Caco-2 (cell line): ENCODE data around the gene APOM. TPM values are rescaled to one million over a fixed set of nuclear protein-coding genes. Genes with fewer than 3 reads are reported as not detected.
A peak's percentile ranks its signal among the peaks of the same experiment; 100 is the strongest.

Experiments used
- Bru-seq: library from RNA; stranded (reverse); fragments of 400-500 nt; gene quantifications from one replicate; lab custom pipeline; 2021; lab: Mats Ljungman, UMichigan
- BruChase-seq, 2 experiments: library from RNA; stranded (reverse); fragments of 400-500 nt; gene quantifications; one replicate each; lab custom pipeline; 2021; lab: Mats Ljungman, UMichigan
- BruUV-seq: library from RNA; stranded (reverse); fragments of 400-500 nt; replicated peaks from 2 replicates; lab custom pipeline; 2021; lab: Mats Ljungman, UMichigan
- CTCF ChIA-PET: fragments of 300-600 bp; sonication (Branson Sonifier 250); formaldehyde crosslinking; loops from one replicate; lab custom pipeline; 2022; ENCODE audit warnings: antibody characterized with exemption; lab: Charles Lee
- POLR2A ChIA-PET: fragments of 300-600 bp; sonication (Branson Sonifier 250); formaldehyde crosslinking; loops from one replicate; lab custom pipeline; 2022; ENCODE audit warnings: antibody characterized with exemption; lab: Charles Lee
- DNase-seq, 2 experiments: peaks; one replicate each; pipeline versions ENCODE4 v3.0.0 to v3.0.0-alpha.2; 2020 to 2022
- H3K27me3 ChIP-seq: replicated peaks from 2 replicates; pipeline ENCODE4 v1.6.0; 2011; ENCODE audit warnings: low read length; ENCODE audit not compliant: control insufficient read depth, insufficient read depth
- H3K36me3 ChIP-seq: 2 replicates; pipeline ENCODE4 v1.5.1; 2011; ENCODE audit warnings: low read length; ENCODE audit not compliant: control insufficient read depth, insufficient read depth
- H3K4me1 ChIP-seq: fragments of 250-450 bp; sonication (Bioruptor Pico); 2 replicates; pipeline ENCODE4 v1.5.1; 2020; ENCODE audit warnings: mild to moderate bottlenecking
- H3K4me3 ChIP-seq: 2 replicates; pipeline ENCODE4 v1.5.1; 2011; ENCODE audit warnings: low read depth, mild to moderate bottlenecking, control low read depth, low read length
- H3K9me3 ChIP-seq: fragments of 250-450 bp; sonication (Bioruptor Pico); 2 replicates; pipeline ENCODE4 v1.5.1; 2020; ENCODE audit warnings: mild to moderate bottlenecking, moderate library complexity
- H3K27ac Mint-ChIP-seq: one replicate; pipeline ENCODE4 v1.8.0; 2022; ENCODE audit warnings: mixed read lengths; ENCODE audit not compliant: unreplicated experiment
- H3K27me3 Mint-ChIP-seq: one replicate; pipeline ENCODE4 v1.8.0; 2022; ENCODE audit warnings: mixed read lengths; ENCODE audit not compliant: insufficient read depth, unreplicated experiment
- H3K36me3 Mint-ChIP-seq: one replicate; pipeline ENCODE4 v1.8.0; 2022; ENCODE audit warnings: mild to moderate bottlenecking, mixed read lengths; ENCODE audit not compliant: insufficient read depth, unreplicated experiment
- H3K4me1 Mint-ChIP-seq: one replicate; pipeline ENCODE4 v1.8.0; 2022; ENCODE audit warnings: low read depth, mixed read lengths; ENCODE audit not compliant: unreplicated experiment
- H3K4me3 Mint-ChIP-seq: one replicate; pipeline ENCODE4 v1.8.0; 2022; ENCODE audit warnings: mild to moderate bottlenecking, moderate library complexity, mixed read lengths; ENCODE audit not compliant: unreplicated experiment
- H3K9me3 Mint-ChIP-seq: one replicate; pipeline ENCODE4 v1.8.0; 2022; ENCODE audit warnings: mixed read lengths; ENCODE audit not compliant: unreplicated experiment
- intact Hi-C: fragments of 100-400 bp; cut with micrococcal nuclease; formaldehyde crosslinking; loops from one replicate; pipeline ENCODE4 v1.10.0; 2022; ENCODE audit not compliant: unreplicated experiment
- long read RNA-seq: library from polyadenylated mRNA; stranded (forward); transcript quantifications from one replicate; pipeline ENCODE4 v2.0.0, GENCODE V29; 2022
- total RNA-seq: library from RNA; stranded (reverse); gene quantifications from 2 replicates; pipeline ENCODE4 v1.2.3, GENCODE V29; 2022
- TF ChIP-seq, protein P1 (sequence below), 2 experiments: fragments of 200-600 bp in 1 of 2; IDR thresholded peaks; 1 replicate in 1 of 2; 2 replicates in 1 of 2; pipeline versions ENCODE4 v1.5.1 to v1.8.0; 2011 to 2022; ENCODE audit warnings: antibody characterized with exemption in 1 of 2, control low read depth in 1 of 2, inconsistent platforms in 1 of 2, low read depth in 1 of 2, low read length in 1 of 2, mild to moderate bottlenecking in 1 of 2, moderate library complexity in 1 of 2; ENCODE audit not compliant: insufficient read depth in 1 of 2, severe bottlenecking in 1 of 2, unreplicated experiment in 1 of 2

Gene APOM
- 14.8 and 15.8 TPM in 2 replicates for total RNA-seq
- percentile 52 among the genes with signal in this experiment for Bru-seq, nascent RNA
- BruChase-seq, experiment 1, labeled RNA remaining after a 2-hour chase = percentile 49 among the genes with signal in this experiment
- BruChase-seq, experiment 2, labeled RNA remaining after a 6-hour chase = percentile 52 among the genes with signal in this experiment
- long read RNA-seq, transcript APOM-201 (6 exons, 1,184 nt) = major isoform, 37 of 39 reads
- long read RNA-seq, partial matches to known transcripts = 1 of 39 reads
- long read RNA-seq, other reads (novel, unspliced or antisense) = 1 of 39 reads

DNA sequence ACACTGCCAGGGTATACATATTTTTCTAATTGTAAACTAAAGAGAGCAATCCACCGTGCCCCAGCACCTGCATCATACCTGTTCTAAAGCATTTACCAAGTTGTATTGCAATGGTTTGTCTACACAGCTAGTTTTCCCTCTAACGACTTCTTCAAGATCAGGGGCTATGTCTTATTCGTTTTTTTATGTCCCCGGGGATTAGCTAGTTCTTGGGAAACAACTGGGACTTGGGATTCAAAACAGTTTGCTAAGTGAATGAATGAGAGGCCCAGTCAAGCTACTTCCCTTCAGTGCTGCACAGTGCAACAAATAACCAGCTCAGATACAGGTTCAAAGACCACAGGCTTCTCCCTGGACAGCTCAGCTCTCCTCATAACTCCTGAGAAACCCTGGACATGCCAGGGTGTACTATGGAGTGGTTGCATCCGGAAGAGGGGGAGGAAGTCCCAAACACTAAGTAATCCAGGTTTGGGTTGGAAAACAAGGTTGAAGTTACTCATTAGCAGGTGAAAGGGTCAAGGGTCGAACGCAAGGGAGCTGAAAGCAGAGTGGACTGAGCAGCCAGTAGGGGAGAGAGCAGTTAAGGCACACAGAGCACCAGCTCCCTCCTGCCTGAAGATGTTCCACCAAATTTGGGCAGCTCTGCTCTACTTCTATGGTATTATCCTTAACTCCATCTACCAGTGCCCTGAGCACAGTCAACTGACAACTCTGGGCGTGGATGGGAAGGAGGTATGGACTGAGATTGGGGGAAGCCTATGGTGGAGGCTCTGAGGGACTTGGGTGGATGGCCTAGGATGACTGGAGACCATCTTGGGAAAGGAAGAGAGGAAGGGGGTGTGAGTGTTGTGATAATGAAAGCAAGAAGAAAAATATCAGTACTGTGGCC, at the start of gene APOM:
TSS of gene APOM (plus strand) at position 546 of the 889 bp plus-strand sequence. CDS start at position 619, 73 bp downstream.
- Mint-ChIP-seq H3K36me3 (peaks cover 66% of the 10 kb centered on the region), H3K4me3 (peak within 1 kb of the TSS; percentile 60), H3K4me1 (peaks cover 41% of the 10 kb centered on the region), H3K9me3 (no peaks in the 10 kb centered on the region), H3K27me3 (no peaks in the 10 kb centered on the region), H3K27ac (peak within 1 kb of the TSS; percentile 74)
- DNase-seq = peak; percentile 80 to 87
- no TSS peak for BruUV-seq
- CTCF ChIA-PET = interaction anchor here (0.6 to 1.1 kb wide), 5 partner anchors 9 to 1393 kb away, joined by 3 to 4 read pairs (median 3); partner anchors contain the start of genes ATP6V1G2 and GPANK1
- Histone ChIP-seq H3K9me3 (no peaks in the 10 kb centered on the region), H3K4me1 (peaks cover 46% of the 10 kb centered on the region), H3K4me3 (peak within 1 kb of the TSS; percentile 20), H3K36me3 (peaks cover 7% of the 10 kb centered on the region), H3K27me3 (no peaks in the 10 kb centered on the region)
- POLR2A ChIA-PET = interaction anchor here (0.5 to 1.7 kb wide), 13 partner anchors 9 to 207 kb away, joined by 3 to 25 read pairs (median 4); partner anchors contain the start of genes CSNK2B, DDX39B, GPANK1 and HSPA1A
- intact Hi-C loops = loop anchor here (2.0 kb wide), 1 partner anchor 109 kb away; the partner anchor contains the start of genes ATP6V1G2 and NFKBIL1
- TF ChIP-seq, protein P1, sequence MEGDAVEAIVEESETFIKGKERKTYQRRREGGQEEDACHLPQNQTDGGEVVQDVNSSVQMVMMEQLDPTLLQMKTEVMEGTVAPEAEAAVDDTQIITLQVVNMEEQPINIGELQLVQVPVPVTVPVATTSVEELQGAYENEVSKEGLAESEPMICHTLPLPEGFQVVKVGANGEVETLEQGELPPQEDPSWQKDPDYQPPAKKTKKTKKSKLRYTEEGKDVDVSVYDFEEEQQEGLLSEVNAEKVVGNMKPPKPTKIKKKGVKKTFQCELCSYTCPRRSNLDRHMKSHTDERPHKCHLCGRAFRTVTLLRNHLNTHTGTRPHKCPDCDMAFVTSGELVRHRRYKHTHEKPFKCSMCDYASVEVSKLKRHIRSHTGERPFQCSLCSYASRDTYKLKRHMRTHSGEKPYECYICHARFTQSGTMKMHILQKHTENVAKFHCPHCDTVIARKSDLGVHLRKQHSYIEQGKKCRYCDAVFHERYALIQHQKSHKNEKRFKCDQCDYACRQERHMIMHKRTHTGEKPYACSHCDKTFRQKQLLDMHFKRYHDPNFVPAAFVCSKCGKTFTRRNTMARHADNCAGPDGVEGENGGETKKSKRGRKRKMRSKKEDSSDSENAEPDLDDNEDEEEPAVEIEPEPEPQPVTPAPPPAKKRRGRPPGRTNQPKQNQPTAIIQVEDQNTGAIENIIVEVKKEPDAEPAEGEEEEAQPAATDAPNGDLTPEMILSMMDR (IDR thresholded peaks at IDR 0.05; ENCODE audit: insufficient read depth in 1 of 2, low read depth in 1 of 2, low read length in 1 of 2, severe bottlenecking in 1 of 2, unreplicated experiment in 1 of 2) = peak in 1 of 2 experiments; percentile 19

DNA sequence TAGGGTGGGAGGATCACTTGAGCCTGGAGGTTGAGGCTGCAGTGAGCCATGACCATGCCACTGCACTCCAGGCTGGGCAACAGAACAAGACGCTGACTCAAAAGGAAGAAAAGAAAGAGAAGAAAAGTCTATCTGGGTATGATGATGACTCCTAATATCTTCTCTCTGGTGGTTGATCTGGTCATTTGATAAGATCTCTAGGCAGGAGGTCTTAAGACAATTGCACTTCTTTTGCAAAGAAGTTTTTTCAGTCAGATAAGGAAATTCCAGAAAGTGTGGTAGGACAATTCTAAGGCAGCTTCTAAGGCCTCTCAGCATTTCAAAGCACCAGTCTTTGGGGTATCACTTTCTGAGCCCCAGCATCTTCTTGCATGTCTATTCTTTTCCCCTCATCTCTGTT, 48.4 kb upstream of the APOM start:
- POLR2A ChIA-PET = no interaction called here
- H3K4me1 Mint-ChIP-seq = no peaks in the 10 kb centered on the region
- no peaks in the 10 kb centered on the region for H3K9me3 Mint-ChIP-seq
- TF ChIP-seq, protein P1 (IDR thresholded peaks at IDR 0.05; ENCODE audit: insufficient read depth in 1 of 2, low read depth in 1 of 2, low read length in 1 of 2, severe bottlenecking in 1 of 2, unreplicated experiment in 1 of 2) = no peak
- no TSS peak for BruUV-seq
- no peaks in the 10 kb centered on the region for H3K27me3 Mint-ChIP-seq
- H3K27me3 ChIP-seq = no peaks in the 10 kb centered on the region
- intact Hi-C loops = no loop called here
- DNase-seq = no peak
- H3K4me3 ChIP-seq = no peak overlapping the region
- H3K4me1 ChIP-seq = no peaks in the 10 kb centered on the region
- CTCF ChIA-PET = interaction anchor here (0.9 kb wide), 1 partner anchor 9 kb away, joined by 7 read pairs; no protein-coding TSS in a partner anchor
- H3K36me3 ChIP-seq = no peaks in the 10 kb centered on the region
- no peaks in the 10 kb centered on the region for H3K9me3 ChIP-seq
- H3K27ac Mint-ChIP-seq = no peak overlapping the region
- H3K36me3 Mint-ChIP-seq = no peaks in the 10 kb centered on the region
- H3K4me3 Mint-ChIP-seq = no peak overlapping the region
